Colon (tissue), 2 donors: ENCODE measurements around the gene PBRM1.

Experiments
- FAIRE-seq: peaks from 2 replicates; lab custom pipeline; 2012; peaks lifted over from hg19 to GRCh38; lab: Jason Lieb, UNC
- donor health status: control.
- donor health status: control.

PBRM1 gene

DNA sequence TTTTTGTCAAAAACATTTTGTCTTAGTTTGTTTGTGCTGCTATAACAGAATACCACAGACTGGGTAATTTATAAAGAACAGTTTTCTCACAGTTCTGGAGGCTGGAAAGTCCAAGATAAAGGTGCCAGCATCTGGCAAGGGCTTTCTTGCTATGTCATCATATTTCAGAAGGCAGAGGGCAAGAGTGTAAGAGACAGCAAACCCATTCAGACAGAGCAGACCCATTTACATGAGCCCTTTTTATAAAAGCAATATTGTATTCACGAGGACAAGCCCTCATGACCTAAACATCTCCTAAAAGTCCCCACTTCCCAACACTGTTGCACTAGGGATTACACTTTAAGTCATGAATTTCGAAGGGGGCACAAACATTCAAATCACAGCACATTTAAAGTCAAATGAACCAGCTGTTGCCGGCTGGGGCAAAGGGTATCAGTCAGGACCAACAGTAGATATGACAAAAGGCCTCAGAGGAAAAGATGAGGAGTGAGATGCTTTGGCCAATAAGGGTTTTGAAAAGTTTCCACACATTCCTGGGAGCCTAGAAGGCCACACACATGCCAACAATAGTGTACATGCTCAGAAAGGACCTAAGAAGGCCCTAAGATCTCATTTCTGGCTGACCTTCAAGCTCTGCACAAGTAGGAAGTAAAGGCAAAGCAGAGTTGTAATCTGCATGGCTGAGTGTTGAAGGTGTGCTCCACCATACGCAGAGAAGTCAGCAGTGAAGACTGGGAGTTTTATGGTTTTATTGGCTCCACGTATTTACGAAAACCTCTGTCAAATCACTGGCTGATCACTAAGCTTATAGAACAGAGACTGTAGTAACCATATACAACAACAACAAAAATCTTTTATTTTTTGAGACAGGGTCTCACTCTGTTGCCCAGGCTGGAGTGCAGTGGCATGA, 111.4 kb downstream of the PBRM1 start:
- no peak for FAIRE-seq

DNA sequence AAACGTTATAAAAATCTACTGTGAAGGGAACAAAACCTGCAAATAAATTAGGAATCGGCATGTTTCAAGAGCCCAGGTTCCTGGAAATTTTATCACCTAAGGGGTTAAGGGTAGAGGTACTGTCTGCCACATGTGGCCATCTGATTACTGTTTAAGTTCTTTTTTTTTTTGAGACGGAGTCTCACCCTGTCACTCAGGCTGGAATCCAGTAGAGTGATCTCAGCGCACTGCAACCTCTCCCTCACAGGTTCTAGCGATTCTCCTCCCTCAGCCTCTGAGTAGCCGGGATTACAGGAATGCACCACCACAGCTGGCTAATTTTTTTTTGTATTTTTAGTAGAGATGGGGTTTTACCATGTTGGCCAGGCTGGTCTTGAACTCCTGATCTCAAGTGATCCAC, 113.5 kb downstream of the PBRM1 start:
- no peak for FAIRE-seq

DNA sequence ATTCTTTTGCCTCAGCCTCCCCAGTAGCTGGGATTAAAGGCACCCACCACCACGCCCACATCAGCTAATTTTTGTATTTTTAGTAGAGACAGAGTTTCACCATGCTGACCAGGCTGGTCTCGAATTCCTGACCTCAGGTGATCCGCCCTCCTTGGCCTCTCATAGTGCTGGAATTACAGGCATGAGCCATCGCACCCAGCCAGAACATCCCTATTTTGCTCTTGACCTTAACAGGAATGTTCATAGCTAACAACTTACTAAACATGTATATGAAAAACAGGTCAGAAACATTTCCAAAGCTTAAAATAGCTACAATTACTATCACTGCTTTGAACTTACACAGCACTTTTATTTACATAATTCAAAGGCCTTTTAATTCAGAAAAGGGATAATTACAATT, 115.6 kb downstream of the PBRM1 start:
- no peak for FAIRE-seq

DNA sequence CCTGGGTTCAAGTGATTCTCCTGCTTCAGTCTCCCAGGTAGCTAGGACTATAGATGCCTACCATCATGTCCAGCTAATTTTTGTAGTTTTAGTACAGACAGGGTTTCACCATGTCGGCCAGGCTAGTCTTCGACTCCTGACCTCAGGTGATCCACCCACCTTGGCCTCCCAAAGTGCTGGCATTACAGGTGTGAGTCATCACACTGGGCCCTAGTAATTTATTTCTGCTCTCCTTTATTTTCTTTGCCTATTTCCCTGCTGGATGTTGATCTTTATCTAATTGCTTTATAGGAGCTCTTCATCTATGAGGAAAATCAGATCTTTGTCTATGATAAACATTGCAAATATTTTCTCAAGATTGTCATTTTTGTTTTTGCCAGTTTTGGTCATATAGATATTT, 117.6 kb downstream of the PBRM1 start:
- FAIRE-seq: no peak

DNA sequence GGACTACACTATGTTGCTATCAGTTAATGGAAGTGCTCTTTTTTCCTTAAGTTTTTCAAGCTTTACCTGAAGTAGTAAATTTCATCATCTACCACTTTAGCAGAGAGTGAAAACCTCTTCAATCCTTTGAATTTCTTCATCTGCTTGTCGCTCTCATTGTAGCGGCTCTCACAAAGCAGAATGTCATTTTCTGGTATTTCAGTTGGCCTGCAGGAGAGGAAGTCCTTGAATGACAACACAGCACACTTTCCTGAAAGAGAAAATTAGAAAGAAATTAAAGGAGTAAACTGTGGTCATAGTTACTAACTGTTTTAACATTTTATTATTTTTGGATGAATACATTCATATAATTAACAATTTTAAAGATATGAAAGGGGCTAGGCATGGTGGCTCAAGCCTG, 121.7 kb downstream of the PBRM1 start:
- FAIRE-seq: no peak

DNA sequence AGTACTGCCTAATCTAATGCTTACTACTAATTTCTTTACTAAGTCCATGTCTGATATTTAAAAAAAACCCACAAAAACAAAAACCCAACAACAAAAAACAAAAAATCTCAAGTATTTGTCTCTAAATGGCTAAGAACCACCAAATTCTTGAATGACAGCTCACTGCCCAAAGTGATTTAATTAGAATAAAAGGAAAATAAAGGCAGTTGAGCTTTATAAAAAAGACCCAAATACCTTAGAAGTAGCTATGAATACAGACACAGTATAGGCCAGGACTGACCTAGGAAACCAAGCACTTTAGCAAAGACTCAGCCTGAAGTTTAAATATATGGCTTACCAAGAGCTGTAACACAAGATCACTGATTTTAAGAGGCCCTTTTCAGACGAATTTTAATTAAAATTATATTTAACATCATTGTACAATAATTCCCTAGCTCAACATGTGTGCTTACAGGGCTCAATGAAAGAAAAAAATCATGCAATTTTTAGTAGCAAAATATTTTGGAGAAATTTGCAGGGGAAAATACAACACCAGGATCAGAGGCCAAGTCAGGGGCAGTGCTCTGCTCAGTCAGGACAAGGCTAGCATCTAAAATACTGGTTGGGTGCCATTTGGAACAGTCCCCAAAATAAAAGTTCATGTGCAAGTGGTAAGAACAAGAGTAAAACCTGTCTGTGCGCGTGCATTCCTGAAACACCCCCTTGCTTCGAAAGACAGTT, 124.5 kb downstream of the PBRM1 start:
- no peak for FAIRE-seq

DNA sequence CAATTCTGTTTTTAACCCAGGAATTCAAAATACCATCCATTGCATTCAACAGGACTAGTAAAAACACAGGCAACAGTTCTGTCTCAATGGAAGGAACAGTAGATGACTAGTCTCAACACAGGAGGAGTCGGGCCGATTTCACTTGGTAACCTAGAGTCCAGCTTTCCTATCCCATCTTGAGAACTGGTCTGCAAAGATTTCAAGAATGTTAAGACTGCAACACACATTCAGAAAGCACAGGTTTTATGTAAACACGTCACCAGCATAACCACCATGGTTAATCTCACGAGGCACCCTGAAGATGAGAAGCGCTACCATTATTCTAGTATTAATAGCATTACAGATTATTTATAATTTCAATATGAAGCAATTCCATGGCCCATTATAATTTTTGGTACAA, 127.3 kb downstream of the PBRM1 start:
- no peak for FAIRE-seq

DNA sequence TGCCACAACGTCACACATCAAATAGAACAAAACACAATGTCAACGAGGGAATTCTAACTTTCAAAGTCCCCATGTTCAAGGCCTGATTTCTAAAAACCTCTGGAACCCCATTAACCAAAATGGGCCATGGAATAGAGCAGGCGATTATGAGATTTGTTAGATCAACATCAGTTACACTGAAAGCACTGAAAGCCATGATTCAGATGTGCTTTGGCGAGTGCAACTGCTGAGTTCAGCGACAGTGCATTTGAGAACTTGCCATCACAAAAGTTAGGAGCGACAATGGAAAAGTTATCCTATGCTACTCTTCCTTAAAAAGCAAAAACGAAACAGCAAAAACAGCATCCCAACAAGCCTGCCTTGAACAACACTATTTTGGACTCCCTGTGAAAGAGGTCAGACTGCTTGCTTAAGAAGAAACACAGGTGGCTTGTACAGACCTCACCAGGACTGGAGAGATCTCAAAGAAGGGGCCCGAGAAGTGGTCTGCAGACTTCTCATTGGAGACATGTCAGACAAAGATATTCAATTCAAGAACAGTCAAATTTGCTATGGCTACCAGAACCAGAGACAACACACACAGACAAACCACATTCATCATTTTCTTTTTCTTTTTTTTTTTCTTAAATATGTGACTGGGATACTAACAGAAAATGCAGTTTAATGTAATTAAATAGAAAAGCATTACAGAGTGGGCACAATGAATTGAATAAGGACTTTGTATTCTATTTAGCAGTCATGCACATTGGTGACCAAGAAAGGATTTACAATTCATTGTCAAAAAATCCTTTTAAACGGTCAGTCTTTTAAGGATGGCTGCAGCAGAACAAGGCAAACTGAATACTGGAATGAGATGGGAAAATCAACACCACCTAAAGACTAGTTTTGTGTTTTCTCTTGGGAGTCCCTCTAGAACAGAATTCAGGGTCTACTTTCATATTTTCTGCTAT, 128.4 kb downstream of the PBRM1 start:
- FAIRE-seq: no peak

DNA sequence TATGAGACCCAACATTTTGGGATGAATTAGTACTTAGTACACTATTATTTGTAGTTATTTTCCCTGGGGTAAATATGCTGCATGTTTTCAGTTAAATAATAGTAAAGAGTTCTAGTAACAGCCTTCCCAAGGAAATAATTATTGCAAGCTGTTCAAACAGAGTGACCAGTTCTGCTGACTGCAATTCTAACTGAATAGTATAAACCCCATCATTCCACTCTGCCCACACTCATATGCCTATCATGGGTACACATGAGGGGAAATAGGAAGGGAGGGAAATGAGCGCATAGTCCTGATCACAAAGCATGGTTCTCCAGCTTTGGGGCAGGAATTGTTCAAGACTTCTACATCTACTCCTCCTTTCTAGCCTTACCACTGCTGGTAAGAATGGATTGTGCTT, 130.7 kb downstream of the PBRM1 start:
- FAIRE-seq: no peak

DNA sequence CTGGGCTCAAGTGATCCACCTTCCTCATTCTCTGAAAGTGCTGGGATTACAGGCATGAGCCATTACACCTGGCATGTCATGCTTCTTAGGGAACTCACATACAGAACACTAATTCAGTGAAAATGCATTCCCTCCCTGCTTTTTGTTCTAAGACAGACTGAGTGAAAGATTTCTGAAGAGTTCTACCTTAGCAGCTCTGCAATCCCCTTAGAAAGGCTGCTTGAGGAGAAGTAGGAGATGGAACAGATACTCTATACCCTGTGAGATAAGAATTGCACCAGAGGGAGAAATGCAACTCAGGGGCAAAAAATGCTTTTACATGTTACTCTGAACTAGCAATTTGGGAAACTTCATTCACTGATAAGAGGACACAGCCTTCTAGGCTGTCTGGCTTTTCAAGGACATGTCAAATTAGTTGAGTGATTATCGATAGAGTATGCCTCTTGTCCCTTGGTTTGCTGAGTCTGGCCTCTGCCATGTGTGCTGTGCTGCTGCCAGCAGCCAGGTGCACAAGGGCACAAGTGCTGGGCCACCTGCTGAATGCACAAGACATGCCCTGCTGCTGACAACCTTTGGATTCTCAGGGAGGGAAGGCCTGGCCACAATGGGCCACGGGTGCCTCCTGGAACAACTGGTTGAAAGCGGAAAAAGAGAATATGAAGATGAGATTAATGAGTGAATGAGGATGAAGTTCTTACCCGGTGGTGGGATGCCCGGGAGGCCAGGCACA, 131.5 kb downstream of the PBRM1 start:
- FAIRE-seq: no peak

DNA sequence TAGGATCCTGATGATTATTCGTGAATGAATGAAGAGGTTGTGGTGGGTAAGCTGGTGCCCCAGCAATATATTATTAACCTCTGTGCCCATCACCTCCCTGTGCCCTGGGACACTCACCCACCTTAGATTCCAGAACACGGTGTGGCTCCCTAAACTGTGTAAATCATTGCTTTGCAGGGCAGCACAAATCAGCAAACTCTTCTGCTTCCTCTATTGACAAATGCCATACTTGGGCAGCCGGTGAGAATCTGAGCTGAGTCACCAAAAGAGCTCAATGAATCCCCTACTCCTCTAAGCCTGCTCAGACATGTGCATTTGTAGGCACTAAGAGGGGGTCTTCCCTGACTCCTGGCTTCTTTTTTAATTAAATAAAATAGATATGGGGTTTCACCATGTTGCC, 133.6 kb downstream of the PBRM1 start:
- FAIRE-seq: no peak

DNA sequence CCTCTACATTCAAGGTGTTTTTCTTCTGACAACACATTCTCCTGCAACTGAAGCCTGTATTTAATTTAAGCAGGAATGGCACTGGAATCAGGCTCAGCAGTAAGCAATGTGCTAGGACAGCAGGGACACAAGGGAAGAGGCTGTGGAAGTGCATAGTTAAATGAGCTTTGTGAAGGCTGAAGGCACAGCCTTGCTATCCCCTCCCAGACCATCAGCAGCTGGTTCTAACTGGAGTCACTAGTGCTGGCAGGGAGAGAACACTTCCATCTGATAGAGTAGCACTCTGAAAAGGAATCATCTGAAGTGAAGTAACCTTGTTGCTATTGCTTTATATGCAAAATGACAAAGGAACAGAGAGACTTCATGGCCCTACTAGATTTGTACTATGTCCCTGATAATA, 134.6 kb downstream of the PBRM1 start:
- no peak for FAIRE-seq

DNA sequence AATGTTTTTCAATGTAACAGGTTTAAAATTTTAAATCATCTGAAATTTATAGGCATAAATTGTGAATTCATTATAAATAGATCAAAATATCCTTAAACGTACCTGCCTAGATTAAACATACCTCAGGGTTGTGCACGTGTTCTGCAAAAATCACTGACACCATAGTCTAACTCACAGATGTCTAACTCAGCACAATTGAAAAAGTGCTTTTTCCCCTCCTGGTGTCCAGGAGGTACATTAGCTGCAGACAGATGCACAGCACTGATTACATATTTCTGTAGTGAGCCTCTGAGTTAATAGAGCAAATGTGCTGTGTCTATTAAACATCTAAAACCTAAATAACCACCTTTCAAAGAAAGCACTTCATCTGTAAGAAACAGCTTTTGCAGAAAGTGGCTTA, 138.6 kb downstream of the PBRM1 start:
- FAIRE-seq: no peak

DNA sequence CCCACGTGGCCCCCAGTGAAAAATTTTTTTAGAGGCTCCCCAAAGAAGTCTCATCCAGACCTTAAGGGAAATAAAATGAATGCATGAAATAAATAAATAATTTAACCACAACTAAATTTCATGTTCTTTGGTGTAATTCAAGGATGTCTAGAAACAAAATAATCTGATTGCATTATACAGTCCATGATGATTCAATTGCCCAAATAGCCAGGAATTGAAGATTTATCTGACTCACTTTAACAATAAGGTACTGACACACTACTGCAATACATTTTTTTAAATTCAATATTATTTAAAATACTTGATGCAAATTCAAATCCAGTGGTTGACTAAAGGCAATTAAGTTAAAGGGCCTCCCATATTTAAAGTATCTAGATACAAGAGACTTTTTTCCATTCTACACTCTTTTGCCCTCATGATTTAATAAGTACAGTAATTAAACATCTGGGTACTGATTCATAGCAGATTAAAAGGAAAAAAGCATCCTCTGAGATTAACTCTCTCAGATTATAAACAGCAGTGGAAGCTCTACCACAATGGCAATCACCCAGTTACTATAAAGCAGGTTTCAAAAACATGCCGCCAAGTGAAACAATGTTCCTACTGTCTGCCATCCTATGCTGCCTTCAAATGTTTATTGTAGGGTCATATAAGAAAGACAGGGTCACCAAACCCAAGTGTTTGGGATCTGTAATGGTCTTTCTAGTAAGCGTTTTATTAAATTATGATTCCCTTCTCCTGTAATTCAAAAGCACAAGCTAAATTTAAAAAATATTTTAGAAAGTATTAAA, 139.4 kb downstream of the PBRM1 start:
- peak; percentile 18 for FAIRE-seq

DNA sequence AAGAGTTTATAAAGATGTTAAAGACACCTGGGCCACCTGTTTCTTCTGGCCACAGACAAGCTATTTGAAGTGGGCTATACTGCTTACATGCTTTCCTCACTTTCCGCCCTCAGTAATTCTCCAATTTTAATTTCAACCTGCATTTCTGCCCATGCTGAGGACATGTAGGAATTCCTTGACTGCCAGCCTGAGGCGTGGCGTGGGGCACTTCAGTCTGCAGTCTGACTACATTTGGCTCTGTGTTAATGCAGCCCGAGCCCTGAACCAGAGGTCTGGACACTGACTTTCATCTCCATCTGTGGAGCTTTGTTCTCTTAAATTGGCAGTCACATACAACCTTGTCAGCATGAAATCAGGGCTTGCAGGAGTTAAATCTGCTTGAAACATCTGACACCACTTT, 140.8 kb downstream of the PBRM1 start:
- FAIRE-seq: no peak

DNA sequence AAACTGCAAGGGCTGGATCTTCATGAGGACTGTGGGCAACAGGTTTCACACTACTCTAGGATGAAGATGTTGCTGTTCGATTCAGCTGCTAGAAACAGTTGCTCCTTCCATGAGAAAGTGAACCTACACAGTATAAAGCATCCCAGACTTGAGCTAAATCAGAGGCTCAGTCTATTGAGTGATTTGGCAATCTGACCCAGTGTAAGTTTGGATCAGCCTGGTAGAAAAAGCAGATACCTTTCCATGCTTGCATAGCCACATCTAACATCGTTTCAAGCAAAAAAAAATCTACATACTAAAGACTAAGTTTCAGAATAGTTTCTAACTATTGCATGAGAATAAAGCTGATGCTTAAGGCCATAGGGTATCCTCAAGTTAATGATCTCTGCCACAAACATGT, 144.7 kb downstream of the PBRM1 start:
- no peak for FAIRE-seq

DNA sequence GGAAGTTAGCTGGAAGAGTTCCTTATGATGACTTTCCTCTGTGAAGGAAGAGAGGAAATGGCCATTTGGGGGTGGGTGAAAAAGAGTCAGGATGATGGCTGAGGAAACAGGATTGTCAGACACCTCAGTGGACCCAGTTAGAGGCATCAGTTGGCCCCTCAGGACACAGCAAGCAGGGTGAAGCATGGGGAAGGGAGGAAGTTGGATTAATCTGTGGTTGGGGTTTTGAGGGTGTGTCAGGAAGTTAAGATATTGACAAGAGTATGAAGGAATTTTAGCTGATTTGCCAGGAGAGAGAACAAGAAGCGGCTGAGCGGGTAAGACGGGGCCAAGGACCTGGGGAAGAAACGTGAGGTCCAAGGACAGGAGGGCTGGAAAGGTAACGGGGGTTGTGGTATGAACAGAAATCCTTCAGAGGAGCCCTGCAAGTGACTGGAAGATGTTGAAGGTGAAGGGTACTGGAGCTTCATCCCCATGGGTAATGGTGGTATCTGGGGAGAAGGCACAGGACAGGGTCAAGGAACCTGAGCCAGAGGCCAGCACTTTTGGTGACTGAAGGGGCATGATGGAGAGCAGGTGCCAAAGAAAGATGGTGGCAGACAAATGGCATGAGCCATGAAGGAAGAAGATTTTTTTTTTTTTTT, 146.6 kb downstream of the PBRM1 start:
- FAIRE-seq: no peak

DNA sequence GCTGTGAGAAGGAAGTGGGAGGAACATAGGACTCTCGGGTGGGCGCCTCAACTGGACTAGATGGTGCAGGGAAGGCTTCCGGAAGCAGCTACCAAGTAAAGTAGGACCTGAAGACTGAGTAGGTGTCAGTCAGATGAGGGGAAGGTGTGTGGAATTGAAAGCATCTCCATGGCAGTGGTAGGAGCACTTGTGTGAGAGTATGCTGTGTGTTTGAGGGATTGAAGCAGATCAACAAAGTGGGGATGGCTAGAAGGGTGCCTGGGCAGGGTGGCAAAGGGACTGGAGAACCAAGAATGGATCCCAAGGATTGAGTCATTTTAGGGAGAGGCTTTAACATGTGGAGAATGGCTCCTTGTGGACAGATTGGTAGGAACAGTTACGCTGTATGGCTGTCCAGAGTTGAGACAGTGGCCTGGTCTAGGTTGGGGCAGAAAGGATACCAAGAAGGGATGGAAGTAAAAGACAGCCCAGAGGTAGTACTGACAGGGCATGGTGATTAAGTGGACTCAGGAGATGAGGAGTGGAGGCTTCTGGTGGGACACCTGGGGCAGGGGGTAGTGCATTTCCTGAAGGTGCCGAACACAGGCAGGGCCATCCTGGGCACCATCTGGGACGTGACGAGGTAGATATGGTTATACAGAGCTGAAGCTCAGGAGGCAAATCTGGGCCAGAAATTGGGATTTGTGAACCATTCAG, 147.8 kb downstream of the PBRM1 start:
- FAIRE-seq: no peak

DNA sequence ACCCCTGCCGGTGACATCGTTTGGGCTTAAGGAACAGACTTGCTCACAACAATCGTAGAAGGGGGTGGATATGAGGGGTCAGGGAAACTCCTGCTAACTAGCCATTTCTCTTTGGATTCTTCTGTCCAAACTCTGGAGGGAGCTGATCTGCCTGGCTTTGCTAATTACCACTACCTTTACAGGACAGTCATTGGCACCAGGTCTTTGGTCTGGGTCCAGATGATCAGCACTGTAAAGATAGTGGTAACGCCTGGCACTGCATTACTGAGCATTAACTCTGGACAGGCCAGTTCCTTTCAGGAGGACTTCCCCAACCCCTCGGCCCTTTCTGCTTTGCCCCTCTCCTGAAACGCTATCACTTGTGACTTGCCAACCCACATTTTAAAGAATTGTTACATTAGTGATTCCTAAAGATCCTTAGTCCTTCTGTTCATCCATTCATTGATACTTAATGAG, 148.5 kb downstream of the PBRM1 start:
- no peak for FAIRE-seq
